HG03108 (cell line): Measurements from ENCODE around the gene PER3.
"Not testable (repeated sequence)": the region's sequence is repeated elsewhere in the genome, so short reads cannot be mapped to it uniquely, and the experiment has no call there.

Experiments
- ATAC-seq: cut with Tn5 transposase; IDR thresholded peaks from one replicate; pipeline ENCODE4 v1.9.1; 2021; ENCODE audit warnings: moderate library complexity; ENCODE audit not compliant: unreplicated experiment

Gene PER3

GRCh38 chr1:7778133-7778628 is 5.9 kb upstream of the PER3 start:
- no peak for ATAC-seq

- no peak for ATAC-seq
Observed at GRCh38 chr1:7780976-7781375, 3.1 kb upstream of the PER3 start.

- no peak for ATAC-seq
Observed at GRCh38 chr1:7781501-7781900, 2.6 kb upstream of the PER3 start.

GRCh38 chr1:7781923-7782495 is 2.1 kb upstream of the PER3 start:
- ATAC-seq: no peak

- no peak for ATAC-seq
Observed at GRCh38 chr1:7783178-7783711, 846 bp upstream of the PER3 start.

- ATAC-seq: no peak
Observed at GRCh38 chr1:7784492-7785071, 491 bp downstream of the PER3 start.

- no peak for ATAC-seq
Observed at GRCh38 chr1:7785108-7785507, 1.0 kb downstream of the PER3 start.

GRCh38 chr1:7786795-7787194 is 2.7 kb downstream of the PER3 start:
- no peak for ATAC-seq

- ATAC-seq: no peak
Observed at GRCh38 chr1:7789828-7790227, 5.7 kb downstream of the PER3 start.

- ATAC-seq: not testable (repeated sequence)
Observed at GRCh38 chr1:7791027-7791426, 6.9 kb downstream of the PER3 start.

GRCh38 chr1:7795406-7795805 is 11.3 kb downstream of the PER3 start:
- no peak for ATAC-seq

- ATAC-seq: no peak
Observed at GRCh38 chr1:7805460-7805859, 21.4 kb downstream of the PER3 start.

GRCh38 chr1:7808253-7808844 is 24.3 kb downstream of the PER3 start:
- ATAC-seq: no peak

GRCh38 chr1:7809742-7810141 is 25.7 kb downstream of the PER3 start:
- ATAC-seq: no peak

- ATAC-seq: no peak
Observed at GRCh38 chr1:7810395-7810794, 26.3 kb downstream of the PER3 start.

GRCh38 chr1:7811476-7811875 is 27.4 kb downstream of the PER3 start:
- ATAC-seq: no peak

- no peak for ATAC-seq
Observed at GRCh38 chr1:7813677-7814373, 29.7 kb downstream of the PER3 start.

- no peak for ATAC-seq
Observed at GRCh38 chr1:7821282-7821681, 37.2 kb downstream of the PER3 start.

- no peak for ATAC-seq
Observed at GRCh38 chr1:7824701-7825100, 40.6 kb downstream of the PER3 start.

GRCh38 chr1:7826363-7826762 is 42.3 kb downstream of the PER3 start:
- no peak for ATAC-seq

GRCh38 chr1:7827126-7827955 is 43.2 kb downstream of the PER3 start:
- no peak for ATAC-seq
